Endothelial cell of umbilical vein (primary cell): ENCODE results near the gene SPSB3. TPM values are rescaled to one million over a fixed set of nuclear protein-coding genes. Genes with fewer than 3 reads are reported as not detected.

Experiments used
- BruUV-seq: library from RNA; stranded (reverse); fragments of 400-500 nt; replicated peaks from 2 replicates; lab custom pipeline; 2021; lab: Mats Ljungman, UMichigan
- CTCF ChIA-PET: fragments of 300-600, 350-600 bp; sonication (Branson Sonifier 250); formaldehyde crosslinking; loops from one replicate; lab custom pipeline; 2021; ENCODE audit warnings: antibody characterized with exemption, inconsistent platforms; lab: Charles Lee
- POLR2A ChIA-PET: fragments of 300-600, 350-600 bp; sonication (Branson Sonifier 250); formaldehyde crosslinking; loops from one replicate; lab custom pipeline; 2021; ENCODE audit warnings: antibody characterized with exemption, inconsistent platforms; lab: Charles Lee
- DNase-seq: peaks from one replicate; pipeline ENCODE4 v3.0.0-alpha.2; 2011; ENCODE audit warnings: low read depth, low spot score
- FAIRE-seq: peaks from 2 replicates; lab custom pipeline; 2011; peaks lifted over from hg19 to GRCh38; lab: Jason Lieb, UNC
- H2AFZ ChIP-seq: 2 replicates; pipeline ENCODE4 v1.6.0; 2012; ENCODE audit warnings: low read depth, low read length, control low read depth, inconsistent platforms
- H3K27ac ChIP-seq: 2 replicates; pipeline ENCODE4 v1.5.1; 2011; ENCODE audit warnings: low read depth, mild to moderate bottlenecking, control low read depth, low read length, moderate library complexity; ENCODE audit not compliant: insufficient read depth
- H3K27me3 ChIP-seq, 2 experiments: 2 replicates each; pipeline versions ENCODE4 v1.6.0 to v1.6.1; 2011; ENCODE audit warnings: low read length in 2 of 2, mixed read lengths in 1 of 2; ENCODE audit not compliant: control insufficient read depth in 2 of 2, insufficient read depth in 2 of 2
- H3K36me3 ChIP-seq, 2 experiments: 2 replicates in 1 of 2; 3 replicates in 1 of 2; pipeline ENCODE4 v1.5.1; 2011; ENCODE audit warnings: low read length in 2 of 2, mild to moderate bottlenecking in 1 of 2, moderate library complexity in 1 of 2; ENCODE audit not compliant: control insufficient read depth in 2 of 2, insufficient read depth in 2 of 2; ENCODE audit errors: extremely low read depth in 1 of 2
- H3K4me1 ChIP-seq: 3 replicates; pipeline ENCODE4 v1.5.1; 2011; ENCODE audit warnings: mild to moderate bottlenecking, low read length; ENCODE audit not compliant: control insufficient read depth, insufficient read depth; ENCODE audit errors: extremely low read depth
- H3K4me2 ChIP-seq: 2 replicates; pipeline ENCODE4 v1.6.1; 2011; ENCODE audit warnings: low read length, control low read depth, mixed read lengths; ENCODE audit not compliant: insufficient read depth
- H3K4me3 ChIP-seq, 3 experiments: fragments of 200-600 bp in 1 of 3; sonication (generic), shearing (Covaris generic) in 1 of 3; replicated peaks in 1 of 3; 2 replicates each; pipeline ENCODE4 v1.5.1; 2011 to 2016; ENCODE audit warnings: control low read depth in 3 of 3, low read length in 3 of 3, mild to moderate bottlenecking in 2 of 3, inconsistent platforms in 1 of 3, low read depth in 1 of 3, moderate library complexity in 1 of 3; ENCODE audit not compliant: insufficient read depth in 1 of 3
- H3K79me2 ChIP-seq: 2 replicates; pipeline ENCODE4 v1.6.0; 2012; ENCODE audit warnings: low read length, inconsistent platforms; ENCODE audit not compliant: control insufficient read depth, insufficient read depth
- H3K9ac ChIP-seq: replicated peaks from 2 replicates; pipeline ENCODE3; 2011; ENCODE audit warnings: low read length, control low read depth; ENCODE audit not compliant: insufficient read depth; ENCODE audit errors: extremely low read depth
- H3K9me1 ChIP-seq: replicated peaks from 3 replicates; pipeline ENCODE4 v1.6.0; 2011; ENCODE audit warnings: mild to moderate bottlenecking, low read length; ENCODE audit not compliant: control insufficient read depth, insufficient read depth; ENCODE audit errors: extremely low read depth
- H3K9me3 ChIP-seq: replicated peaks from 2 replicates; pipeline ENCODE4 v1.5.1; 2012; ENCODE audit warnings: low read length, inconsistent platforms; ENCODE audit not compliant: control insufficient read depth, insufficient read depth
- H4K20me1 ChIP-seq: replicated peaks from 2 replicates; pipeline ENCODE3; 2011; ENCODE audit warnings: mild to moderate bottlenecking, low read length; ENCODE audit not compliant: control insufficient read depth, insufficient read depth; ENCODE audit errors: extremely low read depth
- CTCF ChIP-seq, 2 donors: IDR thresholded peaks; 1 replicate in 1 of 2; 2 replicates in 1 of 2; pipeline ENCODE4 v1.5.1; 2011; ENCODE audit warnings: low read length in 2 of 2, mild to moderate bottlenecking in 2 of 2, moderate library complexity in 2 of 2, control low read depth in 1 of 2, inconsistent platforms in 1 of 2, low read depth in 1 of 2; ENCODE audit not compliant: insufficient read depth in 1 of 2; ENCODE audit errors: extremely low read depth in 1 of 2
- EZH2 ChIP-seq: IDR thresholded peaks from 2 replicates; pipeline ENCODE4 v1.6.1; 2012; ENCODE audit warnings: borderline replicate concordance, low read depth, mild to moderate bottlenecking, moderate library complexity, low read length, inconsistent platforms; ENCODE audit not compliant: severe bottlenecking
- FOS ChIP-seq: IDR thresholded peaks from 2 replicates; pipeline ENCODE4 v1.6.1; 2011; ENCODE audit warnings: mild to moderate bottlenecking, low read length, moderate library complexity, borderline replicate concordance; ENCODE audit not compliant: insufficient read depth
- GATA2 ChIP-seq: IDR thresholded peaks from 2 replicates; pipeline ENCODE4 v1.7.0; 2011; ENCODE audit warnings: low read depth, mild to moderate bottlenecking, moderate library complexity, mixed read lengths, low read length; ENCODE audit not compliant: insufficient read length, insufficient read depth
- JUN ChIP-seq: IDR thresholded peaks from 2 replicates; pipeline ENCODE4 v1.6.1; 2011; ENCODE audit warnings: borderline replicate concordance, low read depth; ENCODE audit not compliant: insufficient read length, insufficient read depth
- MAX ChIP-seq: IDR thresholded peaks from 2 replicates; pipeline ENCODE4 v1.6.1; 2011; ENCODE audit not compliant: insufficient read depth, insufficient read length
- MYC ChIP-seq: IDR thresholded peaks from one replicate; pipeline ENCODE4 v1.6.1; 2011; ENCODE audit warnings: mild to moderate bottlenecking, low read depth, low read length
- POLR2A ChIP-seq: IDR thresholded peaks from 2 replicates; pipeline ENCODE4 v1.6.1; 2012; ENCODE audit warnings: low read depth, mild to moderate bottlenecking, control low read depth, low read length
- POLR2AphosphoS5 ChIP-seq: IDR thresholded peaks from 2 replicates; pipeline ENCODE4 v1.6.1; 2012; ENCODE audit warnings: low read depth, mild to moderate bottlenecking, control low read depth, low read length, moderate library complexity; ENCODE audit not compliant: insufficient read depth
- dilution Hi-C: fragments of 300-500 bp; cut with MboI; formaldehyde crosslinking; loops from one replicate; pipeline ENCODE4 v1.15.0; 2019; ENCODE audit warnings: low sequenced_read_pairs; ENCODE audit not compliant: extremely low pct_ligation_motif_present
- intact Hi-C: fragments of 100-400 bp; cut with micrococcal nuclease; formaldehyde crosslinking; loops from one replicate; pipeline ENCODE4 v1.10.0; 2022
- polyA plus RNA-seq, 4 experiments: library from polyadenylated mRNA; depleted of rRNA in 3 of 4; stranded (reverse) in 3 of 4; unstranded in 1 of 4; fragments of >200 nt; gene quantifications; 2 replicates each; pipeline versions ENCODE4 v1.2.1 to v1.2.3, GENCODE V29; 2011 to 2012; ENCODE audit warnings: missing spikeins in 1 of 4
- total RNA-seq: library from RNA; stranded (reverse); gene quantifications from 2 replicates; pipeline ENCODE4 v1.2.3, GENCODE V29; 2021

SPSB3 gene
- total and polyA plus RNA-seq, 2 donors (not counting 3 experiments of a cell fraction or from before 2014, with no cell fraction given), result 39.0 to 86.2 TPM

- H3K9ac ChIP-seq, result no peak overlapping the region
- intact Hi-C loops (no loop called here), dilution Hi-C loops (no loop called here)
- H3K9me3 ChIP-seq, result no peaks in the 10 kb centered on the region
- H2AFZ ChIP-seq, result no peak overlapping the region
- BruUV-seq, result no TSS peak
- H3K4me3 ChIP-seq, result no peak overlapping the region
- H3K9me1 ChIP-seq, result no peaks in the 10 kb centered on the region
- no peak for FAIRE-seq
- peaks cover 0 to 29% of the 10 kb centered on the region in 2 experiments for H3K36me3 ChIP-seq
- CTCF ChIA-PET, result interaction anchor here (2.2 kb wide), 1 partner anchor 49 kb away, joined by 16 read pairs; the partner anchor contains the start of genes EME2 and MRPS34
- POLR2A ChIA-PET, result no interaction called here
- H3K4me1 ChIP-seq, result peaks cover 5% of the 10 kb centered on the region
- H3K4me2 ChIP-seq, result no peak overlapping the region
- peaks cover 2% of the 10 kb centered on the region for H3K79me2 ChIP-seq
- TF ChIP-seq MAX (no peak), FOS (no peak), JUN (no peak), EZH2 (no peak), GATA2 (no peak), POLR2A (no peak), POLR2AphosphoS5 (no peak), MYC (no peak), CTCF (IDR thresholded peaks at IDR 0.05; ENCODE audit: extremely low read depth in 1 of 2, insufficient read depth in 1 of 2, low read depth in 1 of 2, low read length in 2 of 2) (no peak)
- no peak for DNase-seq
- H3K27me3 ChIP-seq, result no peaks in the 10 kb centered on the region
- H4K20me1 ChIP-seq, result no peaks in the 10 kb centered on the region
- no peak overlapping the region for H3K27ac ChIP-seq
Observed at GRCh38 chr16:1821861-1822611, 39.7 kb upstream of the SPSB3 start.
